ENCODE results near the gene ONECUT3.

DNA sequence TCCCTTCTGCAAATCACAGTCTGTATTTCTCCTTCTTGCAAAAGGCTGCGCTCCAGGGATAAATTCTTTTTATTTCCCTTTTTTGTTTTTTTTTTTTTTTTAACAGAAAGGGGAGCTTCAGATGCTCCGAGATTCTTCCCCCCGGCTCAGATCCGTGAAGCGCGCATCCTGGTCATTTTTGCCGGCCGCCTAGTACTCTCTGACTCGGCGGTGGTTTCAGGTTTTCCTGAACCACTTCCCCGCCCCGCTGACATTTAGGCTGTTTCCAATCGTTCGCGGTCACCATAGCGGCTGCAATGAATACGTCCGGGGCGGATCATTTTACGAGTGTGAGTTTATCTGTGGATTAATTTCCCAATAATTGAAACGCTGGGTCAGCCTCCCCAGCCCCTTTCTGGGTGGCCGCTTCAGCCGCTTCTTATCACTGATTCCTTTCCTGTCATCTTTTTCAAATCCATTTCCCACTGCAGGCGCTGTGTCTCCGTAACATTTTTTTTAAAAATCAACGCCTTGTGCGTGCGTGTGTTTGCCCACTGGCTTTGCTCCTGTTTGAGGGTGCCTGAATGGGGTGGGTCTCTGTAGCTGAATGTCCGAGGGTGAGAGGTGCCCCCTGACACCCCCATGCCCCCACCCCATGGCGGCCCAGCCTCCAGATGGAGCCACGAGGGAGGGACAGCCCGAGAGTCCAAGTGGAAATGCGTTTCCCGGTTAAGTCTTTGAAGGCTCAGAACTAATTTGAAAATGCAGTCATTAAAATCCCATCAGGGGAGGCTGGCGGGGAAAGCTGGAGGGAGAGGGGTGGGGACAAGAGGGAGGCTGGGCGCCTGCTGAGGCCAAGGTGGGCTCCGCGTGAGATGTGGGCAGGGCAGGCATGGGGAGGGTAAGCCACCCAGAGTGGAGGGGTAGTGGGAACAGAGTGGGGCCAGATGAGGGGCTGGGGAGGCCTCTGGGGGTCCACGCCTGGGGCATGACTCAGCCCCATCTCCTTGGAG is 10.6 kb downstream of the ONECUT3 start:
- TF ChIP-seq RAD21 (IDR thresholded peaks at IDR 0.05) (no peak), NR2F2 (IDR thresholded peaks at IDR 0.05) (no peak), MAX (IDR thresholded peaks at IDR 0.05) (no peak), YY1 (IDR thresholded peaks at IDR 0.05) (no peak)

All from liver (tissue), 2 donors.